IMR-90 (cell line): ENCODE results near the gene PEAK1. TPM values are rescaled to one million over a fixed set of nuclear protein-coding genes. Genes with fewer than 3 reads are reported as not detected.
A peak's percentile ranks its signal among the peaks of the same experiment; 100 is the strongest.

ENCODE experiments used
- ATAC-seq: fragments of 200-7000 bp; cut with Tn5 transposase; 2 replicates; pipeline ENCODE4 v1.9.1; 2020; ENCODE audit warnings: low read depth, mild to moderate bottlenecking, moderate library complexity
- BruUV-seq: library from RNA; stranded (reverse); fragments of 400-500 nt; replicated peaks from 2 replicates; lab custom pipeline; 2021; lab: Mats Ljungman, UMichigan
- CTCF ChIA-PET: fragments of 300-600 bp; formaldehyde crosslinking; extraction: SDS; loops from one replicate; lab custom pipeline; 2021; ENCODE audit warnings: antibody characterized with exemption; lab: Yijun Ruan, JAX
- POLR2A ChIA-PET: fragments of 300-600 bp; sonication (Branson Sonifier 250); formaldehyde crosslinking; loops from one replicate; lab custom pipeline; 2022; ENCODE audit warnings: antibody characterized with exemption; ENCODE audit not compliant: unreplicated experiment; lab: Charles Lee
- DNase-seq: peaks from one replicate; pipeline ENCODE4 v3.0.0; 2013
- H2AFZ ChIP-seq: replicated peaks from 2 replicates; pipeline ENCODE3; 2013; ENCODE audit warnings: low read length, mild to moderate bottlenecking; ENCODE audit not compliant: poor library complexity
- H2AK5ac ChIP-seq: 2 replicates; pipeline ENCODE4 v1.6.1; 2013; ENCODE audit warnings: low read depth, low read length, inconsistent platforms
- H2AK9ac ChIP-seq: replicated peaks from 2 replicates; pipeline ENCODE3; 2013; ENCODE audit warnings: mild to moderate bottlenecking, low read depth, low read length, moderate library complexity; ENCODE audit not compliant: poor library complexity
- H2BK120ac ChIP-seq: 2 replicates; pipeline ENCODE4 v1.6.1; 2013; ENCODE audit warnings: low read depth, low read length, inconsistent platforms
- H2BK15ac ChIP-seq: 3 replicates; pipeline ENCODE4 v1.6.1; 2013; ENCODE audit warnings: low read depth, low read length, inconsistent platforms
- H2BK20ac ChIP-seq: 2 replicates; pipeline ENCODE4 v1.6.1; 2013; ENCODE audit warnings: low read depth, mild to moderate bottlenecking, inconsistent platforms, low read length, moderate library complexity
- H2BK5ac ChIP-seq: 2 replicates; pipeline ENCODE4 v1.6.1; 2013; ENCODE audit warnings: mild to moderate bottlenecking, low read depth, low read length, inconsistent platforms; ENCODE audit not compliant: poor library complexity, severe bottlenecking
- H3K14ac ChIP-seq: replicated peaks from 2 replicates; pipeline ENCODE4 v1.6.1; 2013; ENCODE audit warnings: low read depth, low read length, inconsistent platforms
- H3K18ac ChIP-seq: 2 replicates; pipeline ENCODE4 v1.6.1; 2013; ENCODE audit warnings: low read depth, low read length, control low read depth
- H3K23ac ChIP-seq: 2 replicates; pipeline ENCODE4 v1.6.1; 2013; ENCODE audit warnings: low read depth, low read length, inconsistent platforms
- H3K27ac ChIP-seq: 2 replicates; pipeline ENCODE4 v1.5.1; 2013; ENCODE audit warnings: mild to moderate bottlenecking, control low read depth, low read length; ENCODE audit not compliant: insufficient read depth
- H3K27me3 ChIP-seq: 2 replicates; pipeline ENCODE4 v1.6.1; 2013; ENCODE audit warnings: low read length; ENCODE audit not compliant: control insufficient read depth, insufficient read depth
- H3K36me3 ChIP-seq: 2 replicates; pipeline ENCODE4 v1.6.1; 2013; ENCODE audit warnings: low read length, mixed read lengths; ENCODE audit not compliant: control insufficient read depth, insufficient read depth
- H3K4ac ChIP-seq: 2 replicates; pipeline ENCODE4 v1.6.1; 2013; ENCODE audit warnings: low read depth, low read length, inconsistent platforms
- H3K4me1 ChIP-seq: 2 replicates; pipeline ENCODE4 v1.6.1; 2013; ENCODE audit warnings: low read length, mixed read lengths; ENCODE audit not compliant: control insufficient read depth, insufficient read depth
- H3K4me2 ChIP-seq: 2 replicates; pipeline ENCODE4 v1.6.1; 2013; ENCODE audit warnings: low read depth, mild to moderate bottlenecking, control low read depth, low read length, moderate library complexity
- H3K4me3 ChIP-seq: 2 replicates; pipeline ENCODE4 v1.5.1; 2013; ENCODE audit warnings: low read depth, mild to moderate bottlenecking, control low read depth, low read length, moderate library complexity; ENCODE audit not compliant: insufficient read depth
- H3K56ac ChIP-seq: 2 replicates; pipeline ENCODE4 v1.6.1; 2013; ENCODE audit warnings: low read length, inconsistent platforms; ENCODE audit not compliant: insufficient read depth; ENCODE audit errors: extremely low read depth
- H3K79me1 ChIP-seq, 2 experiments: 2 replicates each; pipeline ENCODE4 v1.6.1; 2013; ENCODE audit warnings: low read length in 2 of 2, inconsistent platforms in 1 of 2, low read depth in 1 of 2
- H3K9ac ChIP-seq: 2 replicates; pipeline ENCODE4 v1.6.1; 2013; ENCODE audit warnings: low read depth, low read length, control low read depth
- H3K9me1 ChIP-seq: 2 replicates; pipeline ENCODE4 v1.6.1; 2013; ENCODE audit warnings: low read length, inconsistent platforms; ENCODE audit not compliant: insufficient read depth
- H3K9me3 ChIP-seq: 2 replicates; pipeline ENCODE4 v1.6.1; 2013; ENCODE audit warnings: low read length; ENCODE audit not compliant: control insufficient read depth, insufficient read depth
- H4K20me1 ChIP-seq: 2 replicates; pipeline ENCODE4 v1.6.1; 2013; ENCODE audit warnings: low read length, inconsistent platforms; ENCODE audit not compliant: insufficient read depth
- H4K5ac ChIP-seq: 2 replicates; pipeline ENCODE4 v1.6.1; 2013; ENCODE audit warnings: mild to moderate bottlenecking, low read depth, low read length, control low read depth
- H4K8ac ChIP-seq, 2 experiments: 2 replicates each; pipeline ENCODE4 v1.6.1; 2013; ENCODE audit warnings: low read depth in 2 of 2, low read length in 2 of 2, control low read depth in 1 of 2, inconsistent platforms in 1 of 2
- H4K91ac ChIP-seq: 2 replicates; pipeline ENCODE4 v1.6.1; 2013; ENCODE audit warnings: low read depth, low read length, inconsistent platforms; ENCODE audit not compliant: insufficient read depth
- CEBPB ChIP-seq: IDR thresholded peaks from 2 replicates; pipeline ENCODE4 v1.6.1; 2012; ENCODE audit warnings: low read depth, low read length, improper control_type of control experiment
- POLR2A ChIP-seq: IDR thresholded peaks from 2 replicates; pipeline ENCODE4 v1.6.1; 2012; ENCODE audit warnings: mild to moderate bottlenecking, low read depth, low read length
- RFX5 ChIP-seq: IDR thresholded peaks from 2 replicates; pipeline ENCODE4 v1.8.0; 2012; ENCODE audit warnings: low read depth, mild to moderate bottlenecking, low read length, moderate library complexity
- WGBS, 2 experiments: methylation state at CpG; one replicate each; pipeline versions ENCODE4 v1.1.5 to v1.1.7; 2013; ENCODE audit warnings: missing lambda C conversion rate in 2 of 2; ENCODE audit not compliant: insufficient read length in 1 of 2; ENCODE audit errors: extremely low coverage in 2 of 2; 5-methylcytosine and 5-hydroxymethylcytosine counted together
- dilution Hi-C: fragments of 300-500 bp; cut with HindIII; formaldehyde crosslinking; loops from one replicate; pipeline ENCODE4 v1.14.3; 2018; ENCODE audit warnings: low sequenced_read_pairs; ENCODE audit not compliant: unreplicated experiment
- in situ Hi-C: fragments of 300-500 bp; cut with MboI; formaldehyde crosslinking; loops from 3 replicates; pipeline ENCODE4 v1.14.3; 2019; ENCODE audit warnings: low sequenced_read_pairs, inconsistent platforms, mixed read lengths
- intact Hi-C: fragments of 100-400 bp; cut with micrococcal nuclease; formaldehyde crosslinking; loops from 2 replicates; pipeline ENCODE4 v1.10.0; 2022
- polyA plus RNA-seq, 3 experiments: library from polyadenylated mRNA; depleted of rRNA; stranded (reverse); fragments of >200 nt; gene quantifications; 2 replicates each; pipeline ENCODE4 v1.2.3, GENCODE V29; 2012; ENCODE audit warnings: low replicate concordance in 1 of 3
- total RNA-seq: library from RNA; depleted of rRNA; stranded (reverse); fragments of >200 nt; gene quantifications from 2 replicates; pipeline ENCODE4 v1.2.3, GENCODE V29; 2012
- TF ChIP-seq, protein P1 (sequence below): fragments of 150-350 bp; IDR thresholded peaks from 2 replicates; pipeline ENCODE4 v1.6.1; 2016; ENCODE audit warnings: low read depth, mild to moderate bottlenecking, low read length, moderate library complexity, borderline replicate concordance
- TF ChIP-seq, protein P2 (sequence below): fragments of 150-350 bp; IDR thresholded peaks from 2 replicates; pipeline ENCODE4 v1.6.1; 2017; ENCODE audit warnings: mild to moderate bottlenecking, antibody characterized with exemption, low read length, low read depth

Gene PEAK1
- total and polyA plus RNA-seq, 2 of the 4 experiments (the other 2 are of a cell fraction), result 21.5 to 43.9 TPM

- no peak overlapping the region for H4K5ac ChIP-seq
- no peak overlapping the region for H3K4me2 ChIP-seq
- peaks cover 15% of the 10 kb centered on the region for H3K36me3 ChIP-seq
- H4K91ac ChIP-seq, result no peak overlapping the region
- WGBS, 2 experiments, result no CpG with 5 or more reads among the region's 2 CpGs
- TF ChIP-seq, protein P1, sequence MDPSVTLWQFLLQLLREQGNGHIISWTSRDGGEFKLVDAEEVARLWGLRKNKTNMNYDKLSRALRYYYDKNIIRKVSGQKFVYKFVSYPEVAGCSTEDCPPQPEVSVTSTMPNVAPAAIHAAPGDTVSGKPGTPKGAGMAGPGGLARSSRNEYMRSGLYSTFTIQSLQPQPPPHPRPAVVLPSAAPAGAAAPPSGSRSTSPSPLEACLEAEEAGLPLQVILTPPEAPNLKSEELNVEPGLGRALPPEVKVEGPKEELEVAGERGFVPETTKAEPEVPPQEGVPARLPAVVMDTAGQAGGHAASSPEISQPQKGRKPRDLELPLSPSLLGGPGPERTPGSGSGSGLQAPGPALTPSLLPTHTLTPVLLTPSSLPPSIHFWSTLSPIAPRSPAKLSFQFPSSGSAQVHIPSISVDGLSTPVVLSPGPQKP, result no peak
- TF ChIP-seq POLR2A (no peak), RFX5 (no peak), CEBPB (peak; percentile 72)
- TF ChIP-seq, protein P2, sequence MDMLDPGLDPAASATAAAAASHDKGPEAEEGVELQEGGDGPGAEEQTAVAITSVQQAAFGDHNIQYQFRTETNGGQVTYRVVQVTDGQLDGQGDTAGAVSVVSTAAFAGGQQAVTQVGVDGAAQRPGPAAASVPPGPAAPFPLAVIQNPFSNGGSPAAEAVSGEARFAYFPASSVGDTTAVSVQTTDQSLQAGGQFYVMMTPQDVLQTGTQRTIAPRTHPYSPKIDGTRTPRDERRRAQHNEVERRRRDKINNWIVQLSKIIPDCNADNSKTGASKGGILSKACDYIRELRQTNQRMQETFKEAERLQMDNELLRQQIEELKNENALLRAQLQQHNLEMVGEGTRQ, result no peak
- no peaks in the 10 kb centered on the region for H3K27me3 ChIP-seq
- no peak overlapping the region for H2AK9ac ChIP-seq
- H2AK5ac ChIP-seq, result no peak overlapping the region
- no peak overlapping the region for H2BK20ac ChIP-seq
- no peak for ATAC-seq
- dilution Hi-C loops, result no loop called here
- peaks cover 20% of the 10 kb centered on the region for H3K9me1 ChIP-seq
- H4K8ac ChIP-seq, result no peak overlapping the region
- ChIA-PET CTCF (no interaction called here), POLR2A (no interaction called here)
- H3K4me3 ChIP-seq, result no peak overlapping the region
- no peak overlapping the region for H2BK5ac ChIP-seq
- no peak for DNase-seq
- H4K20me1 ChIP-seq, result peaks cover 17% of the 10 kb centered on the region
- no peak overlapping the region for H2BK120ac ChIP-seq
- no peak overlapping the region for H3K4ac ChIP-seq
- no peak overlapping the region for H3K18ac ChIP-seq
- H3K27ac ChIP-seq, result no peak overlapping the region
- BruUV-seq, result no TSS peak
- no peak overlapping the region for H3K56ac ChIP-seq
- H3K9ac ChIP-seq, result no peak overlapping the region
- no peak overlapping the region for H3K23ac ChIP-seq
- peaks cover 6% of the 10 kb centered on the region for H3K4me1 ChIP-seq
- no peak overlapping the region for H3K14ac ChIP-seq
- in situ Hi-C loops, result no loop called here
- no peak overlapping the region for H2AFZ ChIP-seq
- no peak overlapping the region for H2BK15ac ChIP-seq
- intact Hi-C loops, result no loop called here
- peaks cover 34 to 70% of the 10 kb centered on the region in 2 experiments for H3K79me1 ChIP-seq
- H3K9me3 ChIP-seq, result no peaks in the 10 kb centered on the region
Observed at GRCh38 chr15:77053709-77054108, 366.2 kb downstream of the PEAK1 start.
